NCI-H345 (cell line): ENCODE results near the gene C14orf180.

Experiments
- DNase-seq: peaks from one replicate; lab custom pipeline; 2025; lab: John Stamatoyannopoulos, UW

The C14orf180 gene

GRCh38 chr14:104579507-104579906, at the start of gene C14orf180:
Gene C14orf180, plus strand, starts transcription at chr14:104579764. Its CDS starts 6,667 bp downstream, at chr14:104586431.
- no peak for DNase-seq

GRCh38 chr14:104530646-104531045, 48.9 kb upstream of the C14orf180 start:
- no peak for DNase-seq

GRCh38 chr14:104531421-104532190, 48.0 kb upstream of the C14orf180 start:
- DNase-seq: no peak

GRCh38 chr14:104532191-104532555, 47.4 kb upstream of the C14orf180 start:
- DNase-seq: no peak

GRCh38 chr14:104534036-104534435, 45.5 kb upstream of the C14orf180 start:
- DNase-seq: no peak

- DNase-seq: no peak
These were observed 42.5 kb upstream of the C14orf180 start for GRCh38 chr14:104536942-104537612.

- DNase-seq: no peak
These were observed 42.0 kb upstream of the C14orf180 start for GRCh38 chr14:104537613-104537988.

- no peak for DNase-seq
These were observed 37.6 kb upstream of the C14orf180 start for GRCh38 chr14:104541905-104542465.

- DNase-seq: no peak
These were observed 36.4 kb upstream of the C14orf180 start for GRCh38 chr14:104542871-104543830.

- no peak for DNase-seq
These were observed 35.1 kb upstream of the C14orf180 start for GRCh38 chr14:104544362-104544961.

GRCh38 chr14:104545151-104545941, 34.2 kb upstream of the C14orf180 start:
- DNase-seq: no peak

GRCh38 chr14:104545942-104546501, 33.5 kb upstream of the C14orf180 start:
- DNase-seq: no peak

- DNase-seq: no peak
These were observed 32.8 kb upstream of the C14orf180 start for GRCh38 chr14:104546591-104547309.

GRCh38 chr14:104547310-104547997, 32.1 kb upstream of the C14orf180 start:
- DNase-seq: no peak

GRCh38 chr14:104547998-104548700, 31.4 kb upstream of the C14orf180 start:
- no peak for DNase-seq

GRCh38 chr14:104548802-104549535, 30.6 kb upstream of the C14orf180 start:
- no peak for DNase-seq

GRCh38 chr14:104549536-104550339, 29.8 kb upstream of the C14orf180 start:
- no peak for DNase-seq
